ENCODE data around the gene SCG5. TPM values are rescaled to one million over a fixed set of nuclear protein-coding genes. Genes with fewer than 3 reads are reported as not detected.

The SCG5 gene
- total and polyA plus RNA-seq, 4 donors, result 2.9 to 13.4 (median 10.1) TPM

- Histone ChIP-seq H3K9me3 (ENCODE audit: control insufficient read depth in 4 of 4, low read length in 3 of 4) (peaks cover 0 to 2% (median 0%) of the 10 kb centered on the region in 4 donors), H3K27ac (ENCODE audit: low read depth in 1 of 2, low read length in 2 of 2) (no peak overlapping the region), H3K4me1 (ENCODE audit: control insufficient read depth in 4 of 4, insufficient read depth in 4 of 4, low read length in 3 of 4) (no peaks in the 10 kb centered on the region), H3K9ac (ENCODE audit: low read depth in 1 of 2, low read length in 2 of 2) (no peak overlapping the region), H3K4me3 (ENCODE audit: low read depth in 1 of 3, low read length in 3 of 3) (no peak overlapping the region), H3K27me3 (ENCODE audit: control insufficient read depth in 4 of 4, insufficient read depth in 4 of 4, low read length in 3 of 4) (no peaks in the 10 kb centered on the region), H3K36me3 (ENCODE audit: control insufficient read depth in 4 of 4, insufficient read depth in 3 of 4, low read depth in 1 of 4, low read length in 3 of 4) (no peaks in the 10 kb centered on the region)
- TF ChIP-seq GABPA (IDR thresholded peaks at IDR 0.05 in 1 of 2, conservative IDR thresholded peaks at IDR 0.05 in 1 of 2) (no peak), FOXA1 (IDR thresholded peaks at IDR 0.05) (no peak), JUND (IDR thresholded peaks at IDR 0.05) (no peak), RAD21 (IDR thresholded peaks at IDR 0.05) (no peak), HNF4G (IDR thresholded peaks at IDR 0.05) (no peak), SP1 (IDR thresholded peaks at IDR 0.05) (no peak), ZBTB33 (IDR thresholded peaks at IDR 0.05) (no peak), ATF3 (IDR thresholded peaks at IDR 0.05) (no peak), TAF1 (conservative IDR thresholded peaks at IDR 0.05) (no peak), HNF4A (conservative IDR thresholded peaks at IDR 0.05) (no peak), EGR1 (IDR thresholded peaks at IDR 0.05; ENCODE audit: low read depth in 2 of 2) (no peak), YY1 (IDR thresholded peaks at IDR 0.05) (no peak), RXRA (IDR thresholded peaks at IDR 0.05) (no peak), NR2F2 (IDR thresholded peaks at IDR 0.05) (no peak), REST (IDR thresholded peaks at IDR 0.05) (no peak), FOXA2 (IDR thresholded peaks at IDR 0.05) (no peak)
- TF ChIP-seq, protein P1, sequence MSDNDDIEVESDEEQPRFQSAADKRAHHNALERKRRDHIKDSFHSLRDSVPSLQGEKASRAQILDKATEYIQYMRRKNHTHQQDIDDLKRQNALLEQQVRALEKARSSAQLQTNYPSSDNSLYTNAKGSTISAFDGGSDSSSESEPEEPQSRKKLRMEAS (IDR thresholded peaks at IDR 0.05), result no peak
- TF ChIP-seq, protein P2, sequence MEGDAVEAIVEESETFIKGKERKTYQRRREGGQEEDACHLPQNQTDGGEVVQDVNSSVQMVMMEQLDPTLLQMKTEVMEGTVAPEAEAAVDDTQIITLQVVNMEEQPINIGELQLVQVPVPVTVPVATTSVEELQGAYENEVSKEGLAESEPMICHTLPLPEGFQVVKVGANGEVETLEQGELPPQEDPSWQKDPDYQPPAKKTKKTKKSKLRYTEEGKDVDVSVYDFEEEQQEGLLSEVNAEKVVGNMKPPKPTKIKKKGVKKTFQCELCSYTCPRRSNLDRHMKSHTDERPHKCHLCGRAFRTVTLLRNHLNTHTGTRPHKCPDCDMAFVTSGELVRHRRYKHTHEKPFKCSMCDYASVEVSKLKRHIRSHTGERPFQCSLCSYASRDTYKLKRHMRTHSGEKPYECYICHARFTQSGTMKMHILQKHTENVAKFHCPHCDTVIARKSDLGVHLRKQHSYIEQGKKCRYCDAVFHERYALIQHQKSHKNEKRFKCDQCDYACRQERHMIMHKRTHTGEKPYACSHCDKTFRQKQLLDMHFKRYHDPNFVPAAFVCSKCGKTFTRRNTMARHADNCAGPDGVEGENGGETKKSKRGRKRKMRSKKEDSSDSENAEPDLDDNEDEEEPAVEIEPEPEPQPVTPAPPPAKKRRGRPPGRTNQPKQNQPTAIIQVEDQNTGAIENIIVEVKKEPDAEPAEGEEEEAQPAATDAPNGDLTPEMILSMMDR (IDR thresholded peaks at IDR 0.05; ENCODE audit: low read depth, low read length, missing input control), result no peak
- DNase-seq (ENCODE audit: low spot score), result no peak
- WGBS, result 92% methylated on average over 4 of the region's 4 CpGs
Measured at GRCh38 chr15:32746116-32746857, 104.8 kb downstream of the SCG5 start.

Small RNAs within 50 kb of the gene (small RNA-seq; reads per million reads assigned to genes)
- not detected for gene RN7SL286P

Other genes starting within 250 kb of the SCG5 start
- gene GOLGA8K, start 238.4 kb upstream of the SCG5 start, total RNA-seq, result under 1 TPM; 0.08 to 0.09 TPM
- not detected for gene GOLGA8K, start 238.4 kb upstream of the SCG5 start, polyA plus RNA-seq
- gene GOLGA8O, start 186.1 kb upstream of the SCG5 start, total RNA-seq, result 1 to 10 TPM in 1 of 2 donors, under 1 TPM in 1; 0.28 to 4.4 TPM
- under 1 TPM in 1 of 2 donors, not detected in 1; 0.29 TPM for gene GOLGA8O, start 186.1 kb upstream of the SCG5 start, polyA plus RNA-seq
- gene GOLGA8N, start 48.3 kb upstream of the SCG5 start, total RNA-seq, result 1 to 10 TPM; 4.7 to 6.8 TPM
- 1 to 10 TPM; 1.1 to 1.2 TPM for gene GOLGA8N, start 48.3 kb upstream of the SCG5 start, polyA plus RNA-seq
- 10 to 100 TPM in 1 of 2 donors, under 1 TPM in 1; 0.42 to 20.6 TPM for gene ARHGAP11A, start 26.2 kb upstream of the SCG5 start, total RNA-seq
- 1 to 10 TPM in 1 of 2 donors, under 1 TPM in 1; 0.46 to 1.5 TPM for gene ARHGAP11A, start 26.2 kb upstream of the SCG5 start, polyA plus RNA-seq
- gene GREM1, start 76.3 kb downstream of the SCG5 start, total RNA-seq, result 1 to 10 TPM in 1 of 2 donors, under 1 TPM in 1; under 0.01 to 1.6 TPM
- under 1 TPM; 0.46 to 0.54 TPM for gene GREM1, start 76.3 kb downstream of the SCG5 start, polyA plus RNA-seq

Data from liver (tissue), 10 donors.